ENCODE measurements around the gene GPR183. TPM values are rescaled to one million over a fixed set of nuclear protein-coding genes. Genes with fewer than 3 reads are reported as not detected.

The GPR183 gene
- total and polyA plus RNA-seq, 2 of the 8 experiments (the other 6 are each of a cell fraction or from before 2014, with no cell fraction given), result not detected

- H3K9me3 ChIP-seq (ENCODE audit: insufficient read depth in 2 of 2, low read depth in 1 of 2, low read length in 1 of 2), result no peaks in the 10 kb centered on the region
- peaks cover 3 to 8% (median 5%) of the 10 kb centered on the region in 4 experiments; a peak in 4 of 8 replicates for H3K36me3 ChIP-seq (ENCODE audit: control insufficient read depth in 2 of 4, insufficient read depth in 4 of 4, low read length in 3 of 4)
- ChIA-PET POLR2A (ENCODE audit: partially characterized antibody) (no interaction called here), CTCF (ENCODE audit: partially characterized antibody) (no interaction called here)
- H2BK120ac ChIP-seq (replicated peaks; ENCODE audit: low read depth, low read length), result no peak overlapping the region
- H3K79me2 ChIP-seq (ENCODE audit: control insufficient read depth in 1 of 2, insufficient read depth in 2 of 2, low read length in 2 of 2), result no peaks in the 10 kb centered on the region
- H3K23me2 ChIP-seq (ENCODE audit: low read depth, low read length), result no peaks in the 10 kb centered on the region
- no peak overlapping the region for H3K27ac ChIP-seq (ENCODE audit: low read depth, low read length)
- TF ChIP-seq HDAC6 (IDR thresholded peaks at IDR 0.05; ENCODE audit: low read depth, low read length) (no peak), SIN3A (conservative IDR thresholded peaks at IDR 0.05 in 1 of 2, IDR thresholded peaks at IDR 0.05 in 1 of 2; ENCODE audit: low read depth in 1 of 2, low read length in 2 of 2) (no peak), KDM4A (IDR thresholded peaks at IDR 0.05; ENCODE audit: low read depth, low read length, severe bottlenecking) (no peak), SP2 (IDR thresholded peaks at IDR 0.05; ENCODE audit: low read length) (no peak), SP1 (IDR thresholded peaks at IDR 0.05; ENCODE audit: low read depth, low read length) (no peak)
- H4K8ac ChIP-seq (ENCODE audit: extremely low read depth, insufficient read depth, low read length), result no peak overlapping the region
- H3K27me3 ChIP-seq (replicated peaks in 1 of 4; ENCODE audit: control insufficient read depth in 3 of 4, extremely low read depth in 1 of 4, insufficient read depth in 3 of 4, low read length in 3 of 4), result no peaks in the 10 kb centered on the region
- no peak overlapping the region for H3K18ac ChIP-seq (ENCODE audit: extremely low read depth, low read length)
- peaks cover 0 to 3% of the 10 kb centered on the region in 2 experiments for H4K20me1 ChIP-seq (replicated peaks in 1 of 2; ENCODE audit: control insufficient read depth in 1 of 2, insufficient read depth in 2 of 2, low read length in 2 of 2)
- H3K23ac ChIP-seq (ENCODE audit: insufficient read length), result no peak overlapping the region
- peaks cover 2% of the 10 kb centered on the region; the same call in 1 of the 2 replicates for H3K79me1 ChIP-seq (ENCODE audit: low read depth, low read length)
- H2BK20ac ChIP-seq (ENCODE audit: low read length), result no peak overlapping the region
- no peak overlapping the region for H3K4me3 ChIP-seq (ENCODE audit: extremely low read depth in 1 of 4, insufficient read depth in 2 of 4, low read depth in 3 of 4, low read length in 4 of 4)
- H2BK5ac ChIP-seq (ENCODE audit: low read depth, low read length), result no peak overlapping the region
- no peak overlapping the region for H3K14ac ChIP-seq (ENCODE audit: insufficient read length)
- no peak overlapping the region for H2BK12ac ChIP-seq (ENCODE audit: low read depth, low read length)
- 95% methylated on average over 2 of the region's 2 CpGs; no CpG with 5 or more reads in 1 of the 2 experiments for WGBS, 2 experiments (ENCODE audit: extremely low coverage in 1 of 2, insufficient coverage in 1 of 2, insufficient read length in 1 of 2, insufficient replicate concordance in 2 of 2, low coverage in 1 of 2, low lambda C conversion rate in 2 of 2, missing lambda C conversion rate in 1 of 2)
- no peak overlapping the region for H4K5ac ChIP-seq (ENCODE audit: insufficient read length, low read depth, low read length)
- H4K91ac ChIP-seq (replicated peaks; ENCODE audit: insufficient read length, low read length), result no peak overlapping the region
- no peak overlapping the region for H3K4ac ChIP-seq (replicated peaks; ENCODE audit: insufficient read length, low read depth, low read length)
- no peaks in the 10 kb centered on the region for H3K4me1 ChIP-seq (replicated peaks in 1 of 4; ENCODE audit: control insufficient read depth in 3 of 4, insufficient read depth in 4 of 4, low read length in 3 of 4)
- H3K9ac ChIP-seq (replicated peaks in 1 of 4; ENCODE audit: extremely low read depth in 1 of 4, low read depth in 3 of 4, low read length in 3 of 4), result no peak overlapping the region
- H3K56ac ChIP-seq (replicated peaks; ENCODE audit: insufficient read length, low read depth, low read length), result no peak overlapping the region
- H2AFZ ChIP-seq (ENCODE audit: low read length), result no peak overlapping the region
- H3K4me2 ChIP-seq (ENCODE audit: insufficient read depth in 1 of 2, low read depth in 2 of 2, low read length in 2 of 2), result no peak overlapping the region
- no peak overlapping the region for H2AK5ac ChIP-seq (ENCODE audit: low read depth, low read length)
- FAIRE-seq (no peak), DNase-seq (ENCODE audit: low read depth in 1 of 2, low spot score in 2 of 2) (no peak)
- H2BK15ac ChIP-seq (ENCODE audit: low read length), result no peak overlapping the region
These were observed 43.0 kb upstream of the GPR183 start for GRCh38 chr13:99350191-99350590.
